GM04503 (cell line): ENCODE data around the gene IFNGR1.

Source experiments
- DNase-seq: peaks from one replicate; pipeline ENCODE4 v3.0.0-alpha.2; 2012; ENCODE audit warnings: low read depth

The IFNGR1 gene

GRCh38 chr6:137149035-137149393 is 70.2 kb downstream of the IFNGR1 start:
- DNase-seq, result no peak

GRCh38 chr6:137148306-137149034 is 70.7 kb downstream of the IFNGR1 start:
- peak; percentile 19 for DNase-seq
